ENCODE measurements around the gene HS1BP3.
A peak's percentile ranks its signal among the peaks of the same experiment; 100 is the strongest.

Gene HS1BP3

GRCh38 chr2:20575935-20576597 lies 74.8 kb downstream of the HS1BP3 start:
- Histone ChIP-seq H3K36me3 (ENCODE audit: control insufficient read depth, insufficient read depth, low read length) (no peaks in the 10 kb centered on the region), H3K4me3 (ENCODE audit: low read depth, low read length) (no peak overlapping the region), H3K79me2 (no peaks in the 10 kb centered on the region), H3K27ac (no peak overlapping the region), H3K9ac (no peak overlapping the region), H3K27me3 (ENCODE audit: control insufficient read depth, insufficient read depth, low read length) (no peaks in the 10 kb centered on the region), H2AFZ (no peak overlapping the region), H3K4me2 (ENCODE audit: low read length) (no peak overlapping the region), H3K4me1 (no peaks in the 10 kb centered on the region), H3K9me3 (ENCODE audit: control insufficient read depth, low read length) (no peaks in the 10 kb centered on the region)
- no peak for TF ChIP-seq CTCF (IDR thresholded peaks at IDR 0.05)

GRCh38 chr2:20575414-20575813 lies 75.5 kb downstream of the HS1BP3 start:
- Histone ChIP-seq H3K36me3 (ENCODE audit: control insufficient read depth, insufficient read depth, low read length) (no peaks in the 10 kb centered on the region), H2AFZ (no peak overlapping the region), H3K9me3 (ENCODE audit: control insufficient read depth, low read length) (no peaks in the 10 kb centered on the region), H3K27me3 (ENCODE audit: control insufficient read depth, insufficient read depth, low read length) (no peaks in the 10 kb centered on the region), H3K4me2 (ENCODE audit: low read length) (no peak overlapping the region), H3K9ac (no peak overlapping the region), H3K4me1 (no peaks in the 10 kb centered on the region), H3K79me2 (no peaks in the 10 kb centered on the region), H3K4me3 (ENCODE audit: low read depth, low read length) (no peak overlapping the region), H3K27ac (no peak overlapping the region)
- no peak for TF ChIP-seq CTCF (IDR thresholded peaks at IDR 0.05)

- Histone ChIP-seq H3K4me2 (ENCODE audit: low read length) (no peak overlapping the region), H3K27me3 (ENCODE audit: control insufficient read depth, insufficient read depth, low read length) (no peaks in the 10 kb centered on the region), H3K9me3 (ENCODE audit: control insufficient read depth, low read length) (no peaks in the 10 kb centered on the region), H2AFZ (no peak overlapping the region), H3K27ac (no peak overlapping the region), H3K4me3 (ENCODE audit: low read depth, low read length) (no peak overlapping the region), H3K4me1 (no peaks in the 10 kb centered on the region), H3K9ac (no peak overlapping the region), H3K79me2 (no peaks in the 10 kb centered on the region), H3K36me3 (ENCODE audit: control insufficient read depth, insufficient read depth, low read length) (no peaks in the 10 kb centered on the region)
- no peak for TF ChIP-seq CTCF (IDR thresholded peaks at IDR 0.05)
Measured at GRCh38 chr2:20574930-20575329, 76.0 kb downstream of the HS1BP3 start.

- Histone ChIP-seq H3K36me3 (ENCODE audit: control insufficient read depth, insufficient read depth, low read length) (no peaks in the 10 kb centered on the region), H3K4me2 (ENCODE audit: low read length) (no peak overlapping the region), H2AFZ (peak overlapping the region; percentile 33), H3K4me1 (no peaks in the 10 kb centered on the region), H3K27ac (no peak overlapping the region), H3K27me3 (ENCODE audit: control insufficient read depth, insufficient read depth, low read length) (no peaks in the 10 kb centered on the region), H3K9ac (no peak overlapping the region), H3K9me3 (ENCODE audit: control insufficient read depth, low read length) (no peaks in the 10 kb centered on the region), H3K79me2 (no peaks in the 10 kb centered on the region), H3K4me3 (ENCODE audit: low read depth, low read length) (no peak overlapping the region)
- no peak for TF ChIP-seq CTCF (IDR thresholded peaks at IDR 0.05)
Measured at GRCh38 chr2:20574423-20574911, 76.4 kb downstream of the HS1BP3 start.
